Right cardiac atrium (tissue), 5 donors: ENCODE data around the gene MS4A12. TPM values are rescaled to one million over a fixed set of nuclear protein-coding genes. Genes with fewer than 3 reads are reported as not detected.
"Not testable (repeated sequence)": the region's sequence is repeated elsewhere in the genome, so short reads cannot be mapped to it uniquely, and the experiment has no call there.

Experiments used
- ATAC-seq, 2 donors: fragments of 200-7000 bp; cut with Tn5 transposase; one replicate each; pipeline versions ENCODE4 v1.8.0 to v1.9.1; 2020; ENCODE audit warnings: moderate library complexity in 2 of 2, mild to moderate bottlenecking in 1 of 2
- DNase-seq, 3 donors: peaks; one replicate each; pipeline ENCODE4 v3.0.0-alpha.2; 2020
- H3K27ac ChIP-seq: one replicate; pipeline ENCODE4 v1.5.1; 2013; ENCODE audit warnings: mild to moderate bottlenecking, low read length, control low read depth, moderate library complexity
- H3K27me3 ChIP-seq: one replicate; pipeline ENCODE4 v1.6.1; 2013; ENCODE audit not compliant: control insufficient read depth, insufficient read depth
- H3K4me1 ChIP-seq: one replicate; pipeline ENCODE4 v1.6.1; 2013; ENCODE audit warnings: low read length; ENCODE audit not compliant: control insufficient read depth, insufficient read depth
- H3K4me3 ChIP-seq: one replicate; pipeline ENCODE4 v1.5.1; 2013; ENCODE audit warnings: low read length, control low read depth
- H3K9me3 ChIP-seq: one replicate; pipeline ENCODE4 v1.6.1; 2013; ENCODE audit warnings: low read length; ENCODE audit not compliant: control insufficient read depth
- WGBS: extraction: QIAGEN DNeasy Blood & Tissue Kit; methylation state at CpG from one replicate; pipeline ENCODE4 v1.1.7; 2013; 5-methylcytosine and 5-hydroxymethylcytosine counted together
- intact Hi-C, 4 donors: fragments of 100-400 bp; cut with DNase I; formaldehyde crosslinking; loops; one replicate each; pipeline versions ENCODE4 v1.11.0 to v1.14.0; 2022 to 2023
- long read RNA-seq, 4 donors: library from polyadenylated mRNA; unstranded; transcript quantifications; one replicate each; pipeline ENCODE4 v2.0.0, GENCODE V29; 2020 to 2021
- polyA plus RNA-seq: library from polyadenylated mRNA; stranded (reverse); fragments of 200-250 nt; gene quantifications from one replicate; pipeline ENCODE4 v1.2.3, GENCODE V29; 2013
- total RNA-seq, 4 donors: library from RNA; stranded (reverse); fragmentation: NEBNext Ultra II Directional; extraction: Animal tissue kit (Norgen Biotek cat#: 25700); gene quantifications; one replicate each; pipeline ENCODE4 v1.2.1, GENCODE V29; 2021
- donor health status: healthy with polysubstance abuse.
- donor health status: DM: no; HTN: yes; CAD: no.
- donor health status: DM: no; HTN: no; CAD: no.
- donor health status: DM: no; HTN: yes; CAD: no; lungs with severe emphysema.
- donor health status: DM: yes; HTN: yes; CAD: no.

Gene MS4A12, protein sequence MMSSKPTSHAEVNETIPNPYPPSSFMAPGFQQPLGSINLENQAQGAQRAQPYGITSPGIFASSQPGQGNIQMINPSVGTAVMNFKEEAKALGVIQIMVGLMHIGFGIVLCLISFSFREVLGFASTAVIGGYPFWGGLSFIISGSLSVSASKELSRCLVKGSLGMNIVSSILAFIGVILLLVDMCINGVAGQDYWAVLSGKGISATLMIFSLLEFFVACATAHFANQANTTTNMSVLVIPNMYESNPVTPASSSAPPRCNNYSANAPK
- not detected for total RNA-seq
- not detected for polyA plus RNA-seq
- long read RNA-seq, donor 1, result 0 reads
- long read RNA-seq, donor 2, result 0 reads
- long read RNA-seq, donor 3, result 0 reads
- long read RNA-seq, donor 4, result 0 reads

DNA sequence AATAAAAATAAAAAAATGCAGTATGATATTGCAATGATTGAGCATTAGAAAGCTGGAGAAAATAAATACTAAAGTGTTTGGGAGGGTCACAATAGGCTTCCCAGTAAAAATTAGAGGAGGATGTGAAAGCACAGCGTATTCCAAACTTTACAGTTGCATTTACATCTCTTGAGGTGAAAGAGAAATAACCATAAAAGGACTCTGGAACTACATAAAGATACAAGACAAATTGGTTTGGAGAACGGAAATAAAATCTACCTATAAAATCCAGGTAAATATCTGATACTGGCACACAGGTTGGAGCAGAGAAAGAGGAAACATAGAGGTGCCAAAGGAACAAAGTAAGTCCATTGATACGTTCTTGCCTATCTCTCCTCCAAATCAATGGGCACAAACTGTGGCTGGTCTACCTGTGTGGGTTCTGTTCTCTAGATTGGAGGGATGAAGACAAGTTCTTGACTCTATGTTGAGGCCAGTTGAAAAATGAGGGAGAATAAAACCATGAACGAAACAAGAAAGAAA is at the start of gene MS4A12:
MS4A12 (plus strand) TSS at position 291 of the 522 bp plus-strand sequence. CDS start 4,541 bp downstream, outside the sequence.
- 71% methylated on average over 4 of the region's 4 CpGs for WGBS
- Histone ChIP-seq H3K4me3 (no peak within 1 kb of the TSS), H3K4me1 (no peaks in the 10 kb centered on the region), H3K27me3 (no peaks in the 10 kb centered on the region), H3K9me3 (no peaks in the 10 kb centered on the region), H3K27ac (no peak within 1 kb of the TSS)
- ATAC-seq (no peak), DNase-seq (no peak)
- intact Hi-C loops, result no loop called here

DNA sequence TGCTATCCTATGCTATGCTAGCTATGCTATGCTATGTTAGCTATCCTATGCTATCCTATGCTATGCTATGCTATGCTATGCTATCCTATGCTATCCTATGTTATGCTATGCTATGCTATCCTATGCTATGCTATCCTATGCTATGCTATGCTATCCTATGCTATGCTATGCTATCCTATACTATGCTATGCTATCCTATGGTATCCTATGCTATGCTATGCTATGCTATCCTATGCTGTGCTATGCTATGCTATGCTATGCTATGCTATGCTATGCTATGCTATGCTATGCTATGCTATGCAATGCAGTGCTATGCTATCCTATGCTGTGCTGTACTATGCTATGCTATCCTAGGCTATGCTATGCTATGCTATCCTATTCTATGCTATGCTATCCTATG is 45.5 kb upstream of the MS4A12 start:
- intact Hi-C loops, result no loop called here
- Histone ChIP-seq H3K9me3 (no peaks in the 10 kb centered on the region), H3K4me3 (no peak overlapping the region), H3K27me3 (no peaks in the 10 kb centered on the region), H3K27ac (no peak overlapping the region), H3K4me1 (no peaks in the 10 kb centered on the region)
- DNase-seq, result no peak
- ATAC-seq, result no peak

DNA sequence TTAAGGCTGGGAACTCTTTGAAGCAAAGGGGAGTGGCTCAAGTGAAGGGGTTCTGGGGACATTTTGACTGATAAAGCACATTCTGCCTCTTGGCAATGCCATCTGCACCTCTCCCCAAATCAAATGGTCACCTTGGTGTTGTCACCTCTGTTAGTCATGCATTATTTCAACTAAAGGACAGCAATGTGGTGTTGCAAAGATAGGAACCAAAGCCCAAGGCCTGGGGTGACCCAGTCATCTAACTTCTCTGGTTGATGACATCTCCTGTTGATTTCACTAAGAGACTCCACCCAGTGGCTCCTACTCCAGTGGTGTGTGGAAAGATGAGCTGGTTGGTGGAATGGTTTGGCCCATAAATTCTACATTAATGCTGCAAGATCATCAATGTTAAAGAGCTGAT is 44.7 kb upstream of the MS4A12 start:
- H3K9me3 ChIP-seq, result no peaks in the 10 kb centered on the region
- ATAC-seq (no peak), DNase-seq (peak in 1 of 3 donors; percentile 13)
- intact Hi-C loops, result no loop called here
- H3K27ac ChIP-seq, result no peak overlapping the region
- no peaks in the 10 kb centered on the region for H3K4me1 ChIP-seq
- H3K27me3 ChIP-seq, result no peaks in the 10 kb centered on the region
- H3K4me3 ChIP-seq, result no peak overlapping the region

- intact Hi-C loops, H3K9me3 ChIP-seq, ATAC-seq, H3K27me3 ChIP-seq, H3K4me3 ChIP-seq, H3K27ac ChIP-seq, H3K4me1 ChIP-seq: not testable (repeated sequence)
- WGBS, result 95% methylated on average over 32 of the region's 32 CpGs
- DNase-seq, result peak in 2 of 3 donors; percentile 25 to 38
These were observed 41.4 kb upstream of the MS4A12 start for GRCh38 chr11:60451185-60451584.

GRCh38 chr11:60454212-60454611 is 38.4 kb upstream of the MS4A12 start:
- no peak for DNase-seq
- intact Hi-C loops, result no loop called here
- ATAC-seq, result no peak
- H3K4me3 ChIP-seq, result no peak overlapping the region
- no peaks in the 10 kb centered on the region for H3K4me1 ChIP-seq
- H3K27ac ChIP-seq, result no peak overlapping the region
- H3K27me3 ChIP-seq, result no peaks in the 10 kb centered on the region
- no peaks in the 10 kb centered on the region for H3K9me3 ChIP-seq

GRCh38 chr11:60455531-60456042 is 37.0 kb upstream of the MS4A12 start, which contains the start of gene MS4A1:
Gene MS4A1, plus strand, starts transcription at chr11:60455847. Its CDS starts 6,528 bp downstream, at chr11:60462375.
- intact Hi-C loops, result no loop called here
- no peak for ATAC-seq
- no peak within 1 kb of the TSS for H3K4me3 ChIP-seq

DNA sequence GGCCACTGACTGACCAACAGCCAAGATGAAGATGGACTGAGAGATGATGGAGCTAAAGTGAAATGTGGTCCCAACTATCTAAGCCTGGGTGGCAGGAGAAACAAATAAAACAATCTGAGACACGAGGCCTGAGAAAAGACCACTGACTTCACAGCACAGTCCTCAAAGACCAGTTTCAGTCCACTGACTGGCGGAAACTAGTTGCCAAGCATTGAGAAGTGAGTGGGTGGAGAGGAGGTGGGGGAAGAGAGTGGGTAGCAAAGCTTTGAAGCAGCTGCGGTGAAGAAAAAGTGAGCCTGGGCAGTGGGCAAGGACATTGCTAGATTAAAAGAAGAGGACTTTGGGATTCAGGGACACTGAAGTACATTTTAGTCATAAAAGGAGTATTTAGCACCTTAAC is 35.0 kb upstream of the MS4A12 start:
- no peak for ATAC-seq
- DNase-seq, result no peak
- Histone ChIP-seq H3K4me3 (no peak overlapping the region), H3K4me1 (no peaks in the 10 kb centered on the region), H3K27me3 (no peaks in the 10 kb centered on the region), H3K27ac (no peak overlapping the region), H3K9me3 (no peaks in the 10 kb centered on the region)
- 75% methylated on average over 3 of the region's 3 CpGs for WGBS
- intact Hi-C loops, result no loop called here

More at GRCh38 chr11:60455531-60456042, 37.0 kb upstream of the MS4A12 start, which contains the start of gene MS4A1:
- Histone ChIP-seq H3K27ac (no peak within 1 kb of the TSS), H3K9me3 (no peaks in the 10 kb centered on the region), H3K27me3 (no peaks in the 10 kb centered on the region), H3K4me1 (no peaks in the 10 kb centered on the region)
- WGBS, result 72% methylated on average over 4 of the region's 4 CpGs
- no peak for DNase-seq

GRCh38 chr11:60459345-60459744 is 33.2 kb upstream of the MS4A12 start:
- 90% methylated on average over 1 of the region's 1 CpG for WGBS
- DNase-seq, result no peak
- intact Hi-C loops, result no loop called here
- H3K4me1 ChIP-seq, result no peaks in the 10 kb centered on the region
- no peak for ATAC-seq
- H3K4me3 ChIP-seq, result no peak overlapping the region
- no peak overlapping the region for H3K27ac ChIP-seq
- no peaks in the 10 kb centered on the region for H3K27me3 ChIP-seq
- no peaks in the 10 kb centered on the region for H3K9me3 ChIP-seq

DNA sequence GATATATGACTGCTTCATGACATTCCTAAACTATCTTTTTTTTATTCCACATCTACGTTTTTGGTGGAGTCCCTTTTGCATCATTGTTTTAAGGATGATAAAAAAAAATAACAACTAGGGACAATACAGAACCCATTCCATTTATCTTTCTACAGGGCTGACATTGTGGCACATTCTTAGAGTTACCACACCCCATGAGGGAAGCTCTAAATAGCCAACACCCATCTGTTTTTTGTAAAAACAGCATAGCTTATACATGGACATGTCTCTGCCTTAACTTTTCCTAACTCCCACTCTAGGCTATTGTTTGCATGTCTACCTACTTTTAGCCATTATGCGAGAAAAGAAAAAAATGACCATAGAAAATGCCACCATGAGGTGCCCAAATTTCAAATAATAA is 23.7 kb upstream of the MS4A12 start:
- Histone ChIP-seq H3K4me1 (no peaks in the 10 kb centered on the region), H3K27ac (no peak overlapping the region), H3K9me3 (no peaks in the 10 kb centered on the region), H3K27me3 (no peaks in the 10 kb centered on the region), H3K4me3 (no peak overlapping the region)
- intact Hi-C loops, result no loop called here
- WGBS, result 63% methylated on average over 2 of the region's 2 CpGs
- DNase-seq (no peak), ATAC-seq (no peak)

GRCh38 chr11:60469723-60470122 is 22.9 kb upstream of the MS4A12 start:
- H3K4me1 ChIP-seq, result no peaks in the 10 kb centered on the region
- no peaks in the 10 kb centered on the region for H3K9me3 ChIP-seq
- no peak overlapping the region for H3K27ac ChIP-seq
- 62% methylated on average over 2 of the region's 2 CpGs for WGBS
- H3K4me3 ChIP-seq, result no peak overlapping the region
- DNase-seq (no peak), ATAC-seq (no peak)
- H3K27me3 ChIP-seq, result no peaks in the 10 kb centered on the region
- intact Hi-C loops, result no loop called here

DNA sequence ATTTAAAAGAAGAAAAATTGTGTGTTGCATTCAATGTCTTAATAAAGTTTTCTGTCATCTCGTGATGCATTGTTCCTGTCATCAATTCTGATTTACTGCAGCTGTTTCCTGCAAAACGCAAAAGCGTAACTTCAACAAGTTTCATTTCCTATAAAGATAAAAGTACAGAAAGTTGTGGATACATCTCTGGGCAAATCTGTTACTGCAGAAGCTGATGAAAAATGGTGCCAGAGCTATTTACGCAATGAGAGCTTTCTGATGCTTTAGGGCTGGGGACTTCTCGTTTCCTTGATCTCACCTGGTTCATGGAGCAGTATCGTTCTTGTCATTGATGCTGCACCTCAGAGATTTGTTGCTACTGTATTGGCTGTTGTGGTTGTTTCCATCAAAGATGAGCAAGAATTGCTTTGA is 15.5 kb upstream of the MS4A12 start:
- no peaks in the 10 kb centered on the region for H3K4me1 ChIP-seq
- no peak overlapping the region for H3K4me3 ChIP-seq
- intact Hi-C loops, result no loop called here
- DNase-seq (no peak), ATAC-seq (no peak)
- H3K27me3 ChIP-seq, result no peaks in the 10 kb centered on the region
- H3K9me3 ChIP-seq, result no peaks in the 10 kb centered on the region
- 38% methylated on average over 6 of the region's 6 CpGs for WGBS
- no peak overlapping the region for H3K27ac ChIP-seq
